NCI-H460 (cell line): ENCODE results near the gene HOXA10. TPM values are rescaled to one million over a fixed set of nuclear protein-coding genes. Genes with fewer than 3 reads are reported as not detected.

ENCODE experiments used
- DNase-seq: peaks from one replicate; pipeline ENCODE4 v3.0.0-alpha.2; 2016; ENCODE audit warnings: low read depth; ENCODE audit errors: extremely low read depth
- total RNA-seq: library from RNA; depleted of rRNA; stranded (reverse); fragments of >200 nt; shearing (Covaris generic); gene quantifications from 2 replicates; pipeline ENCODE4 v1.2.3, GENCODE V29; 2014

Gene HOXA10
- total RNA-seq, 1 experiment from 2014 or later = 11.9 TPM

- DNase-seq = no peak
These were observed 5.7 kb downstream of the HOXA10 start for GRCh38 chr7:27168265-27168947.

- no peak for DNase-seq
These were observed 6.2 kb downstream of the HOXA10 start for GRCh38 chr7:27167916-27168264.

- no peak for DNase-seq
These were observed 7.3 kb downstream of the HOXA10 start for GRCh38 chr7:27166531-27167505.

GRCh38 chr7:27165996-27166530 is 8.1 kb downstream of the HOXA10 start:
- no peak for DNase-seq

- DNase-seq = no peak
These were observed 8.8 kb downstream of the HOXA10 start, which contains the start of gene HOXA9 for GRCh38 chr7:27165089-27165995. TSS of gene HOXA9 (minus strand) at chr7:27165537. CDS start at chr7:27165457, 80 bp downstream.

GRCh38 chr7:27164367-27165088 is 9.6 kb downstream of the HOXA10 start:
- no peak for DNase-seq

GRCh38 chr7:27164045-27164366 is 10.1 kb downstream of the HOXA10 start:
- no peak for DNase-seq

- no peak for DNase-seq
These were observed 10.7 kb downstream of the HOXA10 start for GRCh38 chr7:27163288-27164044.

- no peak for DNase-seq
These were observed 11.4 kb downstream of the HOXA10 start for GRCh38 chr7:27162561-27163287.

- DNase-seq = no peak
These were observed 12.2 kb downstream of the HOXA10 start for GRCh38 chr7:27161721-27162560.

- no peak for DNase-seq
These were observed 12.9 kb downstream of the HOXA10 start for GRCh38 chr7:27161214-27161720.

- DNase-seq = peak; percentile 73
These were observed 13.4 kb downstream of the HOXA10 start for GRCh38 chr7:27160546-27161213.

GRCh38 chr7:27160145-27160545 is 14.0 kb downstream of the HOXA10 start:
- no peak for DNase-seq

GRCh38 chr7:27159266-27160144 is 14.6 kb downstream of the HOXA10 start:
- no peak for DNase-seq

- DNase-seq = no peak
These were observed 15.5 kb downstream of the HOXA10 start for GRCh38 chr7:27158436-27159265.
